H1 (cell line): ENCODE measurements around the gene SMOC2. TPM values are rescaled to one million over a fixed set of nuclear protein-coding genes. Genes with fewer than 3 reads are reported as not detected.

Source experiments
- CBX5 ChIP-seq: fragments of 300-800, 300-1000 bp; sonication (generic); IDR thresholded peaks from 2 replicates; pipeline ENCODE4 v1.7.1; 2016; ENCODE audit warnings: antibody characterized with exemption, low read length, low read depth
- CREB1 ChIP-seq: IDR thresholded peaks from 2 replicates; pipeline ENCODE4 v1.6.1; 2012; ENCODE audit warnings: inconsistent platforms
- EP300 ChIP-seq, 2 experiments: IDR thresholded peaks; 1 replicate in 1 of 2; 2 replicates in 1 of 2; pipeline ENCODE4 v1.6.1; 2011 to 2012; ENCODE audit warnings: low read depth in 2 of 2, low read length in 2 of 2, mild to moderate bottlenecking in 2 of 2, borderline replicate concordance in 1 of 2, inconsistent platforms in 1 of 2, moderate library complexity in 1 of 2
- HDAC6 ChIP-seq: IDR thresholded peaks from one replicate; pipeline ENCODE4 v1.7.1; 2012; ENCODE audit warnings: low read depth, mild to moderate bottlenecking, inconsistent platforms, low read length, moderate library complexity
- JUN ChIP-seq: IDR thresholded peaks from 2 replicates; pipeline ENCODE4 v1.6.1; 2011; ENCODE audit warnings: low read depth, mild to moderate bottlenecking, improper control_type of control experiment, low read length
- USF2 ChIP-seq: IDR thresholded peaks from 2 replicates; pipeline ENCODE4 v1.6.1; 2011; ENCODE audit warnings: low read length, improper control_type of control experiment
- ZNF274 ChIP-seq: IDR thresholded peaks from 2 replicates; pipeline ENCODE4 v1.7.0; 2012; ENCODE audit warnings: low read length, borderline replicate concordance; ENCODE audit errors: extremely low read depth
- polyA plus RNA-seq, 7 experiments: library from polyadenylated mRNA; depleted of rRNA in 3 of 7; stranded (reverse) in 5 of 7; unstranded in 2 of 7; fragments of >200 nt in 5 of 7; fragments of 200-250 nt in 2 of 7; gene quantifications; 1 replicate in 5 of 7; 2 replicates in 1 of 7; 4 replicates in 1 of 7; pipeline versions ENCODE4 v1.2.1 to v1.2.3, GENCODE V29; 2011 to 2013; ENCODE audit warnings: missing spikeins in 2 of 7, mixed read lengths in 2 of 7
- total RNA-seq: library from RNA; stranded (reverse); fragmentation: NEBNext Ultra II Directional; extraction: Animal tissue kit (Norgen Biotek cat#: 25700); gene quantifications from 2 replicates; pipeline ENCODE4 v1.2.1, GENCODE V29; 2021

SMOC2 gene
- total and polyA plus RNA-seq, 2 of the 8 experiments (the other 6 are each of a cell fraction or from before 2014, with no cell fraction given) = 7.7 to 8.5 TPM

- no peak for TF ChIP-seq USF2
- TF ChIP-seq CBX5 = no peak
- TF ChIP-seq CREB1 = no peak
- no peak for TF ChIP-seq JUN
- TF ChIP-seq HDAC6 = no peak
- TF ChIP-seq ZNF274 = no peak
- TF ChIP-seq EP300 (IDR thresholded peaks at IDR 0.05; ENCODE audit: borderline replicate concordance in 1 of 2, low read depth in 2 of 2, low read length in 2 of 2) = no peak
Measured at GRCh38 chr6:168554472-168554871, 113.5 kb downstream of the SMOC2 start (continued).
